ENCODE measurements around the gene CLPTM1L.

DNA sequence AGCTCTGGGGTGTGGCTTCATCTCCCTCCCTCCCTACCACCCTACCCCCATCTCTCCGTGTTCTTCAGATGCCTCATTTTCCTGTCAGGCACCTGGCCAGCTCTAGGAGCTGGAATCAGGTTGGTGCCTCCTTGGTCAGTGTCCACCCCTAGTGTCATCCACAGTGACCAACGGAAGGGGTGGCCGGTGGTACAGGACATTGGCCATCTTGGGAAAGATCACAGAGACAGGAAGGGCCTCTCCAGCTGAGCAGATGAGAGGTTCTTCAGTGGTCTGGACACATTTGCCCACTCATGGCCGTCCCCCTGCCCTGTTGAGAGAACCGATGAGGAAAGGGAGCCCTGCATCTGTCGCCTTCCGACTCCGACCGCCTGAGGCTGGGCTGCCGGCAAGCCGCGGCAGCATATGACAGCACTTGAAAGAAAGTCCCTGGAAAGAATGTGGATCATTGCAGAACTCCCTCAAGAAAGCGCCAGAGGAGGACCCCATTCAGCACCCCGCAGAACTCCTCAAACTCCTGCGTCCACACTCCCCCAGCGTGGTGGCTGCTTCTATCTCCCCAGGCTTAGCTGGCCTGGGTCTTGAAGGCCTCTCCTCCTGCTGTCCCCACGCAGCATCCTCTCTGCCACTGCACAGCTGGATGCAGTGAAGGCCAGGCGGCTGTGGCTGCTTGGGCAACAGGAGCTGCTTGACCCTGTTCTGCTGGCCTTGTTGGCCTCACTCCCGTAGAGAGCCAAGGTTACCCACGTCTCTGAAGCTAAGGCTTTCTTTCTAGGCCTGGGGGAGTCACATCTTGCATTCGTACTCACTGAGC lies 1.9 kb upstream of the CLPTM1L start:
- TF ChIP-seq POLR2AphosphoS5 (IDR thresholded peaks at IDR 0.05; ENCODE audit: borderline replicate concordance, low read depth, low read length) = no peak
- TF ChIP-seq EZH2 (IDR thresholded peaks at IDR 0.05) = no peak
